NB4 (cell line): ENCODE data around the gene RASSF5.

Experiments used
- CTCF ChIP-seq: IDR thresholded peaks from one replicate; pipeline ENCODE4 v1.5.1; 2012; ENCODE audit warnings: low read depth, low read length
- POLR2A ChIP-seq: IDR thresholded peaks from 2 replicates; pipeline ENCODE4 v1.6.1; 2011; ENCODE audit warnings: mild to moderate bottlenecking; ENCODE audit not compliant: insufficient read length; ENCODE audit errors: extremely low read depth
- TF ChIP-seq, protein P1 (sequence below): IDR thresholded peaks from 2 replicates; pipeline ENCODE4 v1.6.1; 2011; ENCODE audit warnings: low read depth, low read length

GRCh38 chr1:206501881-206502280, 5.5 kb upstream of the RASSF5 start:
- no peak for TF ChIP-seq POLR2A
- no peak for TF ChIP-seq CTCF
- TF ChIP-seq, protein P1, sequence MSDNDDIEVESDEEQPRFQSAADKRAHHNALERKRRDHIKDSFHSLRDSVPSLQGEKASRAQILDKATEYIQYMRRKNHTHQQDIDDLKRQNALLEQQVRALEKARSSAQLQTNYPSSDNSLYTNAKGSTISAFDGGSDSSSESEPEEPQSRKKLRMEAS: no peak
